Fibroblast of skin of abdomen (primary cell): ENCODE results near the gene PTH1R.
"Not testable (repeated sequence)": the region's sequence is repeated elsewhere in the genome, so short reads cannot be mapped to it uniquely, and the experiment has no call there.

Experiments
- DNase-seq: peaks from one replicate; pipeline ENCODE4 v3.0.0-alpha.2; 2013

Gene PTH1R

GRCh38 chr3:46899151-46900006, 21.9 kb downstream of the PTH1R start:
- DNase-seq, result no peak

GRCh38 chr3:46900007-46900292, 22.4 kb downstream of the PTH1R start:
- DNase-seq, result no peak

GRCh38 chr3:46900356-46900755, 22.8 kb downstream of the PTH1R start:
- DNase-seq, result no peak

- no peak for DNase-seq
Observed at GRCh38 chr3:46901061-46901460, 23.5 kb downstream of the PTH1R start.

- no peak for DNase-seq
Observed at GRCh38 chr3:46901591-46902187, 24.2 kb downstream of the PTH1R start.

GRCh38 chr3:46902188-46902631, 24.7 kb downstream of the PTH1R start:
- DNase-seq, result no peak

- peak; percentile 55 for DNase-seq
Observed at GRCh38 chr3:46903341-46904302, 26.1 kb downstream of the PTH1R start.

- DNase-seq, result no peak
Observed at GRCh38 chr3:46904303-46905212, 27.0 kb downstream of the PTH1R start.

- no peak for DNase-seq
Observed at GRCh38 chr3:46905213-46905560, 27.7 kb downstream of the PTH1R start.

- DNase-seq, result no peak
Observed at GRCh38 chr3:46905661-46906451, 28.3 kb downstream of the PTH1R start.

- DNase-seq, result no peak
Observed at GRCh38 chr3:46906471-46907058, 29.0 kb downstream of the PTH1R start.

- DNase-seq, result no peak
Observed at GRCh38 chr3:46907271-46907670, 29.8 kb downstream of the PTH1R start.

- no peak for DNase-seq
Observed at GRCh38 chr3:46907960-46908293, 30.4 kb downstream of the PTH1R start.

- peak; percentile 58 for DNase-seq
Observed at GRCh38 chr3:46908294-46908985, 30.9 kb downstream of the PTH1R start.

GRCh38 chr3:46908986-46909534, 31.5 kb downstream of the PTH1R start:
- no peak for DNase-seq

GRCh38 chr3:46909535-46910161, 32.1 kb downstream of the PTH1R start:
- DNase-seq, result peak; percentile 87

- no peak for DNase-seq
Observed at GRCh38 chr3:46910166-46910760, 32.7 kb downstream of the PTH1R start.

GRCh38 chr3:46910914-46911313, 33.4 kb downstream of the PTH1R start:
- DNase-seq, result not testable (repeated sequence)

- no peak for DNase-seq
Observed at GRCh38 chr3:46912986-46913385, 35.5 kb downstream of the PTH1R start.
